CD8-positive, alpha-beta memory T cell (primary cell): ENCODE measurements around the gene MFF. TPM values are rescaled to one million over a fixed set of nuclear protein-coding genes. Genes with fewer than 3 reads are reported as not detected.

Source experiments
- CTCF ChIA-PET: fragments of 350-600 bp; sonication (Branson Sonifier 250); formaldehyde crosslinking; loops from one replicate; lab custom pipeline; 2021; ENCODE audit warnings: antibody characterized with exemption; lab: Charles Lee
- POLR2A ChIA-PET: fragments of 350-600 bp; sonication (Branson Sonifier 250); formaldehyde crosslinking; loops from one replicate; lab custom pipeline; 2021; ENCODE audit warnings: antibody characterized with exemption; lab: Charles Lee
- DNase-seq, 5 donors: peaks; one replicate each; pipeline versions ENCODE4 v3.0.0 to v3.0.0-alpha.2; 2020 to 2022; ENCODE audit warnings: mixed read lengths in 1 of 5
- H3K27ac ChIP-seq: one replicate; pipeline ENCODE4 v1.7.0; 2013; ENCODE audit warnings: low read depth, mild to moderate bottlenecking, low read length, moderate library complexity
- H3K27me3 ChIP-seq: 2 replicates; pipeline ENCODE4 v1.7.0; 2013; ENCODE audit warnings: low read length, mild to moderate bottlenecking; ENCODE audit not compliant: insufficient read depth, poor library complexity, severe bottlenecking
- H3K36me3 ChIP-seq: 2 replicates; pipeline ENCODE4 v1.7.0; 2013; ENCODE audit warnings: mild to moderate bottlenecking, low read length, moderate library complexity; ENCODE audit not compliant: insufficient read depth
- H3K4me1 ChIP-seq: 2 replicates; pipeline ENCODE4 v1.7.0; 2013; ENCODE audit warnings: mild to moderate bottlenecking, low read length, moderate library complexity; ENCODE audit not compliant: insufficient read depth
- H3K4me3 ChIP-seq: 2 replicates; pipeline ENCODE4 v1.7.0; 2013; ENCODE audit warnings: mild to moderate bottlenecking, low read length
- H3K9me3 ChIP-seq: 2 replicates; pipeline ENCODE4 v1.7.0; 2013; ENCODE audit warnings: mild to moderate bottlenecking, low read length
- H3K27ac Mint-ChIP-seq, 8 donors: one replicate each; pipeline ENCODE4 v1.8.0; 2020 to 2021; ENCODE audit warnings: mixed read lengths in 8 of 8, mild to moderate bottlenecking in 6 of 8, inconsistent platforms in 3 of 8, moderate library complexity in 3 of 8
- H3K27me3 Mint-ChIP-seq, 2 donors: one replicate each; pipeline ENCODE4 v1.8.0; 2020 to 2021; ENCODE audit warnings: mixed read lengths in 2 of 2, mild to moderate bottlenecking in 1 of 2, moderate library complexity in 1 of 2
- H3K36me3 Mint-ChIP-seq, 3 donors: one replicate each; pipeline ENCODE4 v1.8.0; 2020 to 2021; ENCODE audit warnings: mixed read lengths in 3 of 3, inconsistent platforms in 1 of 3, mild to moderate bottlenecking in 1 of 3
- H3K4me1 Mint-ChIP-seq, 3 donors: one replicate each; pipeline ENCODE4 v1.8.0; 2020 to 2021; ENCODE audit warnings: mixed read lengths in 3 of 3, inconsistent platforms in 1 of 3, mild to moderate bottlenecking in 1 of 3
- H3K4me3 Mint-ChIP-seq, 7 donors: one replicate each; pipeline ENCODE4 v1.8.0; 2020 to 2021; ENCODE audit warnings: mixed read lengths in 7 of 7, mild to moderate bottlenecking in 6 of 7, moderate library complexity in 4 of 7, inconsistent platforms in 2 of 7
- H3K9me3 Mint-ChIP-seq, 5 donors: one replicate each; pipeline ENCODE4 v1.8.0; 2020 to 2022; ENCODE audit warnings: mixed read lengths in 5 of 5, mild to moderate bottlenecking in 3 of 5, moderate library complexity in 2 of 5, inconsistent platforms in 1 of 5
- polyA plus RNA-seq: library from polyadenylated mRNA; unstranded; fragments of 300-500 nt; fragmentation: Illumina TruSeq; gene quantifications from one replicate; pipeline ENCODE4 v1.2.3, GENCODE V29; 2021
- total RNA-seq, 2 experiments: library from RNA; stranded (reverse); gene quantifications; one replicate each; pipeline ENCODE4 v1.2.3, GENCODE V29; 2021

MFF gene
- total and polyA plus RNA-seq, 3 experiments from 2014 or later = 64.6 to 132 (median 67.0) TPM

GRCh38 chr2:227301523-227301922 is 23.5 kb upstream of the MFF start:
- Histone ChIP-seq H3K4me3 (no peak overlapping the region), H3K36me3 (no peaks in the 10 kb centered on the region), H3K27me3 (no peaks in the 10 kb centered on the region), H3K27ac (no peak overlapping the region), H3K4me1 (no peaks in the 10 kb centered on the region), H3K9me3 (no peaks in the 10 kb centered on the region)
- H3K27me3 Mint-ChIP-seq = peaks cover 0 to 2% of the 10 kb centered on the region in 2 donors
- no peak overlapping the region for H3K27ac Mint-ChIP-seq
- ChIA-PET CTCF (no interaction called here), POLR2A (no interaction called here)
- H3K4me1 Mint-ChIP-seq = no peaks in the 10 kb centered on the region
- H3K4me3 Mint-ChIP-seq = no peak overlapping the region
- H3K9me3 Mint-ChIP-seq = peaks cover 0 to 1% (median 0%) of the 10 kb centered on the region in 5 donors
- no peak for DNase-seq
- H3K36me3 Mint-ChIP-seq = no peaks in the 10 kb centered on the region

- Mint-ChIP-seq H3K27ac (no peak overlapping the region), H3K9me3 (no peaks in the 10 kb centered on the region), H3K4me3 (no peak overlapping the region), H3K36me3 (peaks cover 0 to 2% (median 0%) of the 10 kb centered on the region in 3 donors), H3K4me1 (no peaks in the 10 kb centered on the region), H3K27me3 (peaks cover 4 to 10% of the 10 kb centered on the region in 2 donors)
- no peak overlapping the region for H3K4me3 ChIP-seq
- no peaks in the 10 kb centered on the region for H3K9me3 ChIP-seq
- no peak overlapping the region for H3K27ac ChIP-seq
- CTCF ChIA-PET = no interaction called here
- H3K27me3 ChIP-seq = no peaks in the 10 kb centered on the region
- H3K36me3 ChIP-seq = no peaks in the 10 kb centered on the region
- no peak for DNase-seq
- no peaks in the 10 kb centered on the region for H3K4me1 ChIP-seq
- POLR2A ChIA-PET = no interaction called here
Observed at GRCh38 chr2:227308784-227309183, 16.3 kb upstream of the MFF start.

- Histone ChIP-seq H3K27ac (no peak overlapping the region), H3K9me3 (no peaks in the 10 kb centered on the region), H3K4me1 (no peaks in the 10 kb centered on the region), H3K36me3 (no peaks in the 10 kb centered on the region), H3K27me3 (no peaks in the 10 kb centered on the region), H3K4me3 (no peak overlapping the region)
- Mint-ChIP-seq H3K4me1 (no peaks in the 10 kb centered on the region), H3K27ac (no peak overlapping the region), H3K36me3 (peaks cover 0 to 2% (median 0%) of the 10 kb centered on the region in 3 donors), H3K9me3 (no peaks in the 10 kb centered on the region), H3K27me3 (peaks cover 4 to 15% of the 10 kb centered on the region in 2 donors), H3K4me3 (no peak overlapping the region)
- DNase-seq = no peak
- ChIA-PET POLR2A (no interaction called here), CTCF (no interaction called here)
Observed at GRCh38 chr2:227310756-227311110, 14.3 kb upstream of the MFF start.

GRCh38 chr2:227311861-227312506 is 13.1 kb upstream of the MFF start:
- Mint-ChIP-seq H3K4me3 (no peak overlapping the region), H3K27me3 (peaks cover 7 to 15% of the 10 kb centered on the region in 2 donors), H3K4me1 (no peaks in the 10 kb centered on the region), H3K9me3 (no peaks in the 10 kb centered on the region), H3K27ac (no peak overlapping the region), H3K36me3 (peaks cover 0 to 2% (median 2%) of the 10 kb centered on the region in 3 donors)
- ChIA-PET POLR2A (no interaction called here), CTCF (interaction anchor here (0.6 kb wide), 1 partner anchor 450 kb away, joined by 3 read pairs; no protein-coding TSS in a partner anchor)
- DNase-seq = no peak
- Histone ChIP-seq H3K36me3 (no peaks in the 10 kb centered on the region), H3K9me3 (no peaks in the 10 kb centered on the region), H3K4me1 (no peaks in the 10 kb centered on the region), H3K4me3 (no peak overlapping the region), H3K27me3 (no peaks in the 10 kb centered on the region), H3K27ac (no peak overlapping the region)

GRCh38 chr2:227312579-227312978 is 12.5 kb upstream of the MFF start:
- ChIA-PET CTCF (no interaction called here), POLR2A (no interaction called here)
- Mint-ChIP-seq H3K4me1 (no peaks in the 10 kb centered on the region), H3K27ac (no peak overlapping the region), H3K27me3 (peaks cover 8 to 16% of the 10 kb centered on the region in 2 donors), H3K36me3 (peaks cover 0 to 4% (median 3%) of the 10 kb centered on the region in 3 donors), H3K9me3 (peaks cover 0 to 1% (median 0%) of the 10 kb centered on the region in 5 donors), H3K4me3 (no peak overlapping the region)
- no peak for DNase-seq
- no peak overlapping the region for H3K4me3 ChIP-seq
- no peak overlapping the region for H3K27ac ChIP-seq
- H3K36me3 ChIP-seq = no peaks in the 10 kb centered on the region
- no peaks in the 10 kb centered on the region for H3K4me1 ChIP-seq
- no peaks in the 10 kb centered on the region for H3K9me3 ChIP-seq
- no peaks in the 10 kb centered on the region for H3K27me3 ChIP-seq

GRCh38 chr2:227313310-227313709 is 11.7 kb upstream of the MFF start:
- ChIA-PET POLR2A (no interaction called here), CTCF (no interaction called here)
- Histone ChIP-seq H3K36me3 (no peaks in the 10 kb centered on the region), H3K9me3 (no peaks in the 10 kb centered on the region), H3K27me3 (no peaks in the 10 kb centered on the region), H3K4me1 (no peaks in the 10 kb centered on the region), H3K27ac (no peak overlapping the region), H3K4me3 (no peak overlapping the region)
- no peak for DNase-seq
- peaks cover 0 to 2% (median 0%) of the 10 kb centered on the region in 5 donors for H3K9me3 Mint-ChIP-seq
- H3K4me3 Mint-ChIP-seq = no peak overlapping the region
- H3K27me3 Mint-ChIP-seq = peaks cover 8 to 20% of the 10 kb centered on the region in 2 donors
- H3K27ac Mint-ChIP-seq = no peak overlapping the region
- no peaks in the 10 kb centered on the region for H3K4me1 Mint-ChIP-seq
- H3K36me3 Mint-ChIP-seq = peaks cover 0 to 4% (median 3%) of the 10 kb centered on the region in 3 donors

GRCh38 chr2:227317834-227318233 is 7.2 kb upstream of the MFF start:
- peaks cover 8 to 19% of the 10 kb centered on the region in 2 donors for H3K27me3 Mint-ChIP-seq
- Histone ChIP-seq H3K4me3 (no peak overlapping the region), H3K27me3 (no peaks in the 10 kb centered on the region), H3K9me3 (no peaks in the 10 kb centered on the region), H3K4me1 (no peaks in the 10 kb centered on the region), H3K36me3 (no peaks in the 10 kb centered on the region), H3K27ac (no peak overlapping the region)
- H3K36me3 Mint-ChIP-seq = peaks cover 0 to 11% (median 1%) of the 10 kb centered on the region in 3 donors
- peaks cover 3 to 9% (median 8%) of the 10 kb centered on the region in 3 donors for H3K4me1 Mint-ChIP-seq
- H3K27ac Mint-ChIP-seq = no peak overlapping the region
- H3K4me3 Mint-ChIP-seq = no peak overlapping the region
- POLR2A ChIA-PET = no interaction called here
- CTCF ChIA-PET = no interaction called here
- peaks cover 0 to 2% (median 0%) of the 10 kb centered on the region in 5 donors for H3K9me3 Mint-ChIP-seq
- no peak for DNase-seq

GRCh38 chr2:227320305-227321094 is 4.6 kb upstream of the MFF start:
- ChIA-PET POLR2A (no interaction called here), CTCF (interaction anchor here (1.3 kb wide), 1 partner anchor 28 kb away, joined by 4 read pairs; no protein-coding TSS in a partner anchor)
- Mint-ChIP-seq H3K4me1 (peaks cover 24 to 26% (median 25%) of the 10 kb centered on the region in 3 donors), H3K4me3 (peak overlapping the region in 3 of 7 donors; percentile 36 to 59 (median 59)), H3K27me3 (peaks cover 10 to 12% of the 10 kb centered on the region in 2 donors), H3K9me3 (peaks cover 0 to 4% (median 0%) of the 10 kb centered on the region in 5 donors), H3K36me3 (peaks cover 1 to 12% (median 2%) of the 10 kb centered on the region in 3 donors), H3K27ac (peak overlapping the region in 3 of 8 donors; percentile 30 to 86 (median 66))
- Histone ChIP-seq H3K27ac (no peak overlapping the region), H3K4me3 (no peak overlapping the region), H3K9me3 (no peaks in the 10 kb centered on the region), H3K27me3 (no peaks in the 10 kb centered on the region), H3K36me3 (no peaks in the 10 kb centered on the region), H3K4me1 (peaks cover 7% of the 10 kb centered on the region)
- DNase-seq = no peak
